Measurements from ENCODE around the gene BRS3.

The BRS3 gene

GRCh38 chrX:136457303-136457917 lies 30.3 kb upstream of the BRS3 start:
- H3K36me3 ChIP-seq (ENCODE audit: control insufficient read depth, low read length): no peaks in the 10 kb centered on the region
- no peaks in the 10 kb centered on the region for H3K79me2 ChIP-seq (ENCODE audit: control insufficient read depth, low read length)
- no peak for TF ChIP-seq EZH2phosphoT487 (IDR thresholded peaks at IDR 0.05; ENCODE audit: borderline replicate concordance, low read length)
- TF ChIP-seq CTCF (IDR thresholded peaks at IDR 0.05; ENCODE audit: low read depth, low read length, poor library complexity, severe bottlenecking): no peak
- no peak overlapping the region for H3K27ac ChIP-seq (ENCODE audit: low read depth, low read length)
- no peaks in the 10 kb centered on the region for H4K20me1 ChIP-seq (ENCODE audit: control insufficient read depth, insufficient read depth, low read depth, low read length)
- no peaks in the 10 kb centered on the region for H3K9me2 ChIP-seq (replicated peaks; ENCODE audit: control insufficient read depth, low read length)
- no peaks in the 10 kb centered on the region for H3F3A ChIP-seq (ENCODE audit: control insufficient read depth, insufficient read depth)
- H3K27me3 ChIP-seq (ENCODE audit: control insufficient read depth, low read length): no peaks in the 10 kb centered on the region
- no peak overlapping the region for H3K4me2 ChIP-seq (ENCODE audit: low read length)
- no peak overlapping the region for H3K4me3 ChIP-seq (ENCODE audit: low read length)
- no peaks in the 10 kb centered on the region for H3K4me1 ChIP-seq (ENCODE audit: control insufficient read depth, low read length)
- H3K9me3 ChIP-seq (ENCODE audit: control insufficient read depth, insufficient read depth, low read length): no peaks in the 10 kb centered on the region

GRCh38 chrX:136464589-136464988 lies 23.2 kb upstream of the BRS3 start:
- Histone ChIP-seq H3K36me3 (ENCODE audit: control insufficient read depth, low read length) (no peaks in the 10 kb centered on the region), H3K79me2 (ENCODE audit: control insufficient read depth, low read length) (no peaks in the 10 kb centered on the region), H3K4me3 (ENCODE audit: low read length) (no peak overlapping the region), H3K27ac (ENCODE audit: low read depth, low read length) (no peak overlapping the region), H3K9me3 (ENCODE audit: control insufficient read depth, insufficient read depth, low read length) (no peaks in the 10 kb centered on the region), H3K9me2 (replicated peaks; ENCODE audit: control insufficient read depth, low read length) (no peaks in the 10 kb centered on the region), H3K4me1 (ENCODE audit: control insufficient read depth, low read length) (no peaks in the 10 kb centered on the region), H3K27me3 (ENCODE audit: control insufficient read depth, low read length) (no peaks in the 10 kb centered on the region), H4K20me1 (ENCODE audit: control insufficient read depth, insufficient read depth, low read depth, low read length) (no peaks in the 10 kb centered on the region), H3F3A (ENCODE audit: control insufficient read depth, insufficient read depth) (no peaks in the 10 kb centered on the region), H3K4me2 (ENCODE audit: low read length) (no peak overlapping the region)
- TF ChIP-seq CTCF (IDR thresholded peaks at IDR 0.05; ENCODE audit: low read depth, low read length, poor library complexity, severe bottlenecking) (no peak), EZH2phosphoT487 (IDR thresholded peaks at IDR 0.05; ENCODE audit: borderline replicate concordance, low read length) (no peak)

- H3F3A ChIP-seq (ENCODE audit: control insufficient read depth, insufficient read depth): no peaks in the 10 kb centered on the region
- H3K9me3 ChIP-seq (ENCODE audit: control insufficient read depth, insufficient read depth, low read length): no peaks in the 10 kb centered on the region
- no peaks in the 10 kb centered on the region for H3K4me1 ChIP-seq (ENCODE audit: control insufficient read depth, low read length)
- H3K79me2 ChIP-seq (ENCODE audit: control insufficient read depth, low read length): no peaks in the 10 kb centered on the region
- no peaks in the 10 kb centered on the region for H3K36me3 ChIP-seq (ENCODE audit: control insufficient read depth, low read length)
- H3K9me2 ChIP-seq (replicated peaks; ENCODE audit: control insufficient read depth, low read length): no peaks in the 10 kb centered on the region
- H3K27me3 ChIP-seq (ENCODE audit: control insufficient read depth, low read length): no peaks in the 10 kb centered on the region
- H3K4me2 ChIP-seq (ENCODE audit: low read length): no peak overlapping the region
- H4K20me1 ChIP-seq (ENCODE audit: control insufficient read depth, insufficient read depth, low read depth, low read length): no peaks in the 10 kb centered on the region
- TF ChIP-seq CTCF (IDR thresholded peaks at IDR 0.05; ENCODE audit: low read depth, low read length, poor library complexity, severe bottlenecking): no peak
- no peak overlapping the region for H3K4me3 ChIP-seq (ENCODE audit: low read length)
- H3K27ac ChIP-seq (ENCODE audit: low read depth, low read length): no peak overlapping the region
These were observed 20.4 kb upstream of the BRS3 start for GRCh38 chrX:136467303-136467702.
